Measurements from ENCODE around the gene HDHD5.

The HDHD5 gene

GRCh38 chr22:17172029-17172833 is 13.2 kb upstream of the HDHD5 start:
- no peaks in the 10 kb centered on the region for H3K9me3 ChIP-seq (ENCODE audit: control insufficient read depth in 1 of 2, low read length in 2 of 2)
- peak overlapping the region; percentile 60 to 73 for H3K4me3 ChIP-seq (ENCODE audit: low read depth in 1 of 2, low read length in 2 of 2)
- peak overlapping the region; percentile 8 for H3K27ac ChIP-seq (ENCODE audit: low read length)
- no peaks in the 10 kb centered on the region for H3K36me3 ChIP-seq (ENCODE audit: control insufficient read depth in 1 of 2, insufficient read depth in 2 of 2, low read length in 2 of 2)
- no peaks in the 10 kb centered on the region for H3K27me3 ChIP-seq (ENCODE audit: low read depth, low read length)
- H3K4me1 ChIP-seq (ENCODE audit: control insufficient read depth in 1 of 2, insufficient read depth in 2 of 2, low read length in 2 of 2): peaks cover 0 to 13% of the 10 kb centered on the region in 2 donors

DNA sequence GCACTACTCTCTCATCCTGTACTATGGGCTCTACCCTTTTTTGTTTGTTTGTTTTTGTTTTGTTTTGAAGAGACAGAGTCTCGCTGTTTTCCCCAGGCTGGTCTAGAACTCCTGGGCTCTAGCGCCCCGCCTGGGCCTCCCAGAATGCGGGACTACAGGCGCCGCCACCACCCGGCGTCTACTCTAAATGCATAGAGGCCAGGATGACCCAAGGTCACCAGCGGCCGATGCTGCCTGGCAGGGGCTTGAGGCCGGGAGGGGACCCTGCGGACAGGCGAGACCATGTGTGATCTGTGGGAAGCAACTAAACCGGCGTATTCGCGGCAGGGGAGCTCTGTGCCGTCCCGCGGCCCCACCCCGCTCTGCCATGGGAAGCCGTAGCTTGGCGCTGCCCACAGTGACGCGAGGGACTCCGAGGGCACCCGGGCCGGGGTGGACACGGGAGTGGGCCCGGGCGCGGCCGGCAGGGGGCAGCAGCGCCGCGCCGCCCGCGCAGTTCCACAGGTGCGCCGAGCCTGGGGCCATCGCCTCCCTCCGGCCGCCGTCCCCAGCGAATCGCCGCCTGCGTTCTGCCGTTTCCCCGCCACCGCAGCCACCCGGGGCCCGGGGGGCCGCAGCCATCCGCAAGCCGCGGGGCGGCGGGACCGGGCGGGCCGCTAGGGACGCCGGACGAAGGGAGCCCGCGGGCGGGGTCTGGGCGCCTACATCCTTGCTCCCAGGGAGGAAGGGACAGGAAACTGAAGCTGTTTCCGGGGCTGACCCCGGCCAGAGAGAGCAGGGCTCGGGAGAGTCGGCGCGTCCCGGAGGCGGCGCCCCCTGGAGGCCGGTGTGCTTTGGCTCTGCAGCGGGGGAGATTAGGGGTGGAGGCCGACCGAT is 12.3 kb upstream of the HDHD5 start:
- Histone ChIP-seq H3K4me3 (ENCODE audit: low read depth in 1 of 2, low read length in 2 of 2) (peak overlapping the region; percentile 60 to 73), H3K9me3 (ENCODE audit: control insufficient read depth in 1 of 2, low read length in 2 of 2) (no peaks in the 10 kb centered on the region), H3K27me3 (ENCODE audit: low read depth, low read length) (no peaks in the 10 kb centered on the region), H3K27ac (ENCODE audit: low read length) (peak overlapping the region; percentile 8), H3K36me3 (ENCODE audit: control insufficient read depth in 1 of 2, insufficient read depth in 2 of 2, low read length in 2 of 2) (no peaks in the 10 kb centered on the region), H3K4me1 (ENCODE audit: control insufficient read depth in 1 of 2, insufficient read depth in 2 of 2, low read length in 2 of 2) (peaks cover 0 to 13% of the 10 kb centered on the region in 2 donors)

DNA sequence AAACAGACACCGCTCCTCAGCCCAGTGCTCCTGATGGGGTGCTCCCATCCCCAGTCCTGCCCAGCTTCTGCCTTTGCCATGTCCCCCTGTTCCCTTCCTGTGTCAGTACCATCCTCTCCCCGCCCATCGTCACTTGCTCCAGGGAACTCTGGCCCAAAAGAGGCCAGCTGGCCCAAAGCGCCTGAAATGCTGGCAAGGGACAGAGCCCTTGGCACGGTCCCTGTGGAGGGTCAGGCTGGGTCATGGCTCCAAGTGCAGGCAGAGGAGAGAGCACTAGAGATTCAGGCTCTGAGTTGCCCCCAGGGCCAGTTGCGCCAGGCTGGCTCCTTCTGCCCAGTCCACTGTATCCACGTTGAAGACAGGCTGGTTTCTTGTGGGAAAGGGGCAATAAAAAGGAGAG is 8.4 kb upstream of the HDHD5 start:
- H3K4me1 ChIP-seq (ENCODE audit: control insufficient read depth in 1 of 2, insufficient read depth in 2 of 2, low read length in 2 of 2): peaks cover 0 to 11% of the 10 kb centered on the region in 2 donors
- H3K4me3 ChIP-seq (ENCODE audit: low read depth in 1 of 2, low read length in 2 of 2): no peak overlapping the region
- no peaks in the 10 kb centered on the region for H3K9me3 ChIP-seq (ENCODE audit: control insufficient read depth in 1 of 2, low read length in 2 of 2)
- H3K27ac ChIP-seq (ENCODE audit: low read length): no peak overlapping the region
- H3K36me3 ChIP-seq (ENCODE audit: control insufficient read depth in 1 of 2, insufficient read depth in 2 of 2, low read length in 2 of 2): no peaks in the 10 kb centered on the region
- H3K27me3 ChIP-seq (ENCODE audit: low read depth, low read length): no peaks in the 10 kb centered on the region

GRCh38 chr22:17164392-17165024 is 5.4 kb upstream of the HDHD5 start:
- no peaks in the 10 kb centered on the region for H3K36me3 ChIP-seq (ENCODE audit: control insufficient read depth in 1 of 2, insufficient read depth in 2 of 2, low read length in 2 of 2)
- peaks cover 0 to 6% of the 10 kb centered on the region in 2 donors for H3K4me1 ChIP-seq (ENCODE audit: control insufficient read depth in 1 of 2, insufficient read depth in 2 of 2, low read length in 2 of 2)
- H3K27me3 ChIP-seq (ENCODE audit: low read depth, low read length): no peaks in the 10 kb centered on the region
- H3K9me3 ChIP-seq (ENCODE audit: control insufficient read depth in 1 of 2, low read length in 2 of 2): no peaks in the 10 kb centered on the region
- H3K27ac ChIP-seq (ENCODE audit: low read length): no peak overlapping the region
- no peak overlapping the region for H3K4me3 ChIP-seq (ENCODE audit: low read depth in 1 of 2, low read length in 2 of 2)

GRCh38 chr22:17162731-17163130 is 3.7 kb upstream of the HDHD5 start:
- H3K4me3 ChIP-seq (ENCODE audit: low read depth in 1 of 2, low read length in 2 of 2): no peak overlapping the region
- no peaks in the 10 kb centered on the region for H3K36me3 ChIP-seq (ENCODE audit: control insufficient read depth in 1 of 2, insufficient read depth in 2 of 2, low read length in 2 of 2)
- H3K4me1 ChIP-seq (ENCODE audit: control insufficient read depth in 1 of 2, insufficient read depth in 2 of 2, low read length in 2 of 2): peaks cover 3 to 14% of the 10 kb centered on the region in 2 donors
- no peaks in the 10 kb centered on the region for H3K9me3 ChIP-seq (ENCODE audit: control insufficient read depth in 1 of 2, low read length in 2 of 2)
- no peaks in the 10 kb centered on the region for H3K27me3 ChIP-seq (ENCODE audit: low read depth, low read length)
- no peak overlapping the region for H3K27ac ChIP-seq (ENCODE audit: low read length)

DNA sequence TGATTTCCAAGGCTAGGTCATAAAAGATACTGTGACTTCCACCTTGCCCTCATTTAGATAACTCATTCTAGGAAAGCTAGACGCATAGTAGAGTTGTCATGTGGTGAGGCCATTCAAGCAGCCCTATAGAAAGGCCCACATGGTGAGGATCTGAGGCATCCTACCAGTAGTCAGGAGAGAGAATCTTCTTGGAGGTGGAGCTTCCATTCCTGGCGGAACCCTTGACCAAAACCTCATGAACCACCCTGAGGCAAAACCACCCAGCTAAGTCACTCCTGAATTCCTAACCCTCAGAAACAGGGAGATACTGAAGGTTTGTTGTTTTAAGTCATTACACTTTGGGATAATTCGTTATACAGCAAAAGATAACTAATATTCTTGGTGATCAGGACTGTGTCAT is 2.9 kb upstream of the HDHD5 start:
- H3K9me3 ChIP-seq (ENCODE audit: control insufficient read depth in 1 of 2, low read length in 2 of 2): no peaks in the 10 kb centered on the region
- H3K36me3 ChIP-seq (ENCODE audit: control insufficient read depth in 1 of 2, insufficient read depth in 2 of 2, low read length in 2 of 2): no peaks in the 10 kb centered on the region
- no peak overlapping the region for H3K27ac ChIP-seq (ENCODE audit: low read length)
- H3K27me3 ChIP-seq (ENCODE audit: low read depth, low read length): no peaks in the 10 kb centered on the region
- H3K4me3 ChIP-seq (ENCODE audit: low read depth in 1 of 2, low read length in 2 of 2): no peak overlapping the region
- peaks cover 8 to 21% of the 10 kb centered on the region in 2 donors for H3K4me1 ChIP-seq (ENCODE audit: control insufficient read depth in 1 of 2, insufficient read depth in 2 of 2, low read length in 2 of 2)

DNA sequence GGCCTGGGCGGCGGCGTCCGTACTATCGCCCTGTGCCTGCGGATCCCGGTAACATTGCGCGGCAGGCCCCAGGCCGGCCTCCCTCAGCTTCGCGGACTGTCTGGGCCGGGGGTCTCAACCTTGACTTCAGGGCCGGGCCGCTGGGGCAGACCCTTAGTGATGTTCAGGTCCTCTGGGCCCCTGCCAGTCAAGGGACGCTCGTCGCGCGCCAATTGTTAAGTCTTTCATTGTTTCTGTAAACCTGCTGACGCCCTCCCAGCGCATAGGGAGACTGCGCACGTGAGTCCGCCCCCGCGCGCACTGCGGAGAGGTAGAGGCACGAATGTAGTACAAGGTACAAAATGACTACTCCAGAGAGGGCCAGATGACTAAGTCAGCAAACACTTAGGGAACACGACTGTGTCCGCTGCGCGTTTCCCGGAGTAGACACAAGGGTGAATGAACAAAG is 451 bp upstream of the HDHD5 start:
- Histone ChIP-seq H3K27me3 (ENCODE audit: low read depth, low read length) (no peaks in the 10 kb centered on the region), H3K36me3 (ENCODE audit: control insufficient read depth in 1 of 2, insufficient read depth in 2 of 2, low read length in 2 of 2) (no peaks in the 10 kb centered on the region), H3K27ac (ENCODE audit: low read length) (peak overlapping the region; percentile 39), H3K4me1 (ENCODE audit: control insufficient read depth in 1 of 2, insufficient read depth in 2 of 2, low read length in 2 of 2) (peaks cover 8 to 22% of the 10 kb centered on the region in 2 donors), H3K4me3 (ENCODE audit: low read depth in 1 of 2, low read length in 2 of 2) (peak overlapping the region; percentile 81 to 86), H3K9me3 (ENCODE audit: control insufficient read depth in 1 of 2, low read length in 2 of 2) (no peaks in the 10 kb centered on the region)

GRCh38 chr22:17158176-17158567 is 905 bp downstream of the HDHD5 start:
- no peaks in the 10 kb centered on the region for H3K9me3 ChIP-seq (ENCODE audit: control insufficient read depth in 1 of 2, low read length in 2 of 2)
- no peaks in the 10 kb centered on the region for H3K36me3 ChIP-seq (ENCODE audit: control insufficient read depth in 1 of 2, insufficient read depth in 2 of 2, low read length in 2 of 2)
- H3K4me1 ChIP-seq (ENCODE audit: control insufficient read depth in 1 of 2, insufficient read depth in 2 of 2, low read length in 2 of 2): peaks cover 8 to 22% of the 10 kb centered on the region in 2 donors
- no peaks in the 10 kb centered on the region for H3K27me3 ChIP-seq (ENCODE audit: low read depth, low read length)
- peak overlapping the region; percentile 67 for H3K27ac ChIP-seq (ENCODE audit: low read length)
- peak overlapping the region; percentile 68 to 86 for H3K4me3 ChIP-seq (ENCODE audit: low read depth in 1 of 2, low read length in 2 of 2)

DNA sequence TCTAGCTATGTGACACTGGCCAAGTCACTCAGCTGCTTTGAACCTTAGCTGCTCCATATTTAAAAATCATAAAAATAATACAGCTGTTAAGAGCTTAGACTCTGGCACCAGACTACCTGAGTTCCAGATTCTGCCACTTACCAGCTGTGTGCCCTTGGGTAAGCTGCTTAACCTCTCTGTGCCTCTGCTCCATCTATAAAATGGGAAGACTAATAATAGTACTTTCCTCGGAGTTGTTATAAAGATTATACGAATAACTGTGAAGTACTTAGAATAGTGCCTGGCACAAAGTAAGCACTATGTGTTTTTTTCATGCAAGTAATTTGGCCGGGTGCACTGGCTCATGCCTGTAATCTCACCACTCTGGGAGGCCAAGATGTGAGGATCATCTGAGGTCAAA is 1.4 kb downstream of the HDHD5 start:
- Histone ChIP-seq H3K9me3 (ENCODE audit: control insufficient read depth in 1 of 2, low read length in 2 of 2) (no peaks in the 10 kb centered on the region), H3K27ac (ENCODE audit: low read length) (no peak overlapping the region), H3K27me3 (ENCODE audit: low read depth, low read length) (no peaks in the 10 kb centered on the region), H3K36me3 (ENCODE audit: control insufficient read depth in 1 of 2, insufficient read depth in 2 of 2, low read length in 2 of 2) (no peaks in the 10 kb centered on the region), H3K4me3 (ENCODE audit: low read depth in 1 of 2, low read length in 2 of 2) (peak overlapping the region in 1 of 2 donors; percentile 86), H3K4me1 (ENCODE audit: control insufficient read depth in 1 of 2, insufficient read depth in 2 of 2, low read length in 2 of 2) (peaks cover 8 to 22% of the 10 kb centered on the region in 2 donors)

- Histone ChIP-seq H3K27me3 (ENCODE audit: low read depth, low read length) (no peaks in the 10 kb centered on the region), H3K36me3 (ENCODE audit: control insufficient read depth in 1 of 2, insufficient read depth in 2 of 2, low read length in 2 of 2) (no peaks in the 10 kb centered on the region), H3K27ac (ENCODE audit: low read length) (no peak overlapping the region), H3K4me1 (ENCODE audit: control insufficient read depth in 1 of 2, insufficient read depth in 2 of 2, low read length in 2 of 2) (peaks cover 8 to 22% of the 10 kb centered on the region in 2 donors), H3K9me3 (ENCODE audit: control insufficient read depth in 1 of 2, low read length in 2 of 2) (no peaks in the 10 kb centered on the region), H3K4me3 (ENCODE audit: low read depth in 1 of 2, low read length in 2 of 2) (no peak overlapping the region)
Observed at GRCh38 chr22:17155941-17156340, 3.1 kb downstream of the HDHD5 start.

DNA sequence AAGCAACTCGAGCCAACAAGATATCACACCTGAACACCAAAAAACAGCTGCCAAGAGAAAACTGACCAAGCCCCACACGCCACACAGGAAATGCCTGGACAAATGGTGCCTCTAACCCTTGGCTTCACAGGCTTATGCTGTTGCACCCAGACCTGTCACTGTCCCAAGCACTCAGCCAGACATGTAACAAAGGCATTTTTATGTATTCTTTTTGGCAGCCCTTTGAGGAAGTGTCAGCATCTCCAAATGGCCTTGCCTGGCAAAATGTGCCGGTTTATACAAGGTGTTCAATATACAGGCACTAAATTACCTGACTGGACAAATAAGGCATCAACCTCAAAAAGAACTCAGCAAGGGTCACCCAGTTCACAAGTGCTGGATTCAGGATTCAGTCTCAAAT is 6.1 kb downstream of the HDHD5 start:
- Histone ChIP-seq H3K36me3 (ENCODE audit: control insufficient read depth in 1 of 2, insufficient read depth in 2 of 2, low read length in 2 of 2) (peaks cover 0 to 8% of the 10 kb centered on the region in 2 donors), H3K27ac (ENCODE audit: low read length) (no peak overlapping the region), H3K4me1 (ENCODE audit: control insufficient read depth in 1 of 2, insufficient read depth in 2 of 2, low read length in 2 of 2) (peaks cover 10 to 12% of the 10 kb centered on the region in 2 donors), H3K4me3 (ENCODE audit: low read depth in 1 of 2, low read length in 2 of 2) (no peak overlapping the region), H3K9me3 (ENCODE audit: control insufficient read depth in 1 of 2, low read length in 2 of 2) (no peaks in the 10 kb centered on the region), H3K27me3 (ENCODE audit: low read depth, low read length) (no peaks in the 10 kb centered on the region)
